Measurements from ENCODE around the gene IL3. TPM values are rescaled to one million over a fixed set of nuclear protein-coding genes. Genes with fewer than 3 reads are reported as not detected.

IL3 gene
- total and polyA plus RNA-seq, 11 donors: not detected

GRCh38 chr5:132017316-132017715 lies 43.1 kb upstream of the IL3 start:
- Histone ChIP-seq H3K9me3 (no peaks in the 10 kb centered on the region), H3K4me1 (peaks cover 0 to 15% (median 3%) of the 10 kb centered on the region in 12 donors), H3K36me3 (no peaks in the 10 kb centered on the region), H3K27ac (no peak overlapping the region), H3K4me3 (no peak overlapping the region), H3K27me3 (peaks cover 0 to 26% (median 10%) of the 10 kb centered on the region in 9 donors)
- 32 to 76% (median 43%) methylated on average over 4 of the region's 4 CpGs for WGBS, 4 donors
- no peak for TF ChIP-seq CTCF (IDR thresholded peaks at IDR 0.05)
- TF ChIP-seq POLR2A (IDR thresholded peaks at IDR 0.05): no peak
- no peak for DNase-seq
- intact Hi-C loops (cut with DNase I): no loop called here
- no peak for ATAC-seq

- ATAC-seq (no peak), DNase-seq (peak in 2 of 5 donors; percentile 8 to 14)
- H3K36me3 ChIP-seq: no peaks in the 10 kb centered on the region
- peaks cover 0 to 10% (median 1%) of the 10 kb centered on the region in 12 donors for H3K4me1 ChIP-seq
- H3K4me3 ChIP-seq: no peak overlapping the region
- intact Hi-C loops (cut with DNase I): no loop called here
- TF ChIP-seq CTCF (IDR thresholded peaks at IDR 0.05): no peak
- H3K27ac ChIP-seq: no peak overlapping the region
- no peaks in the 10 kb centered on the region for H3K9me3 ChIP-seq
- WGBS, 4 donors: 26 to 39% (median 34%) methylated on average over 10 of the region's 10 CpGs
- H3K27me3 ChIP-seq: peaks cover 0 to 24% (median 10%) of the 10 kb centered on the region in 9 donors
Measured at GRCh38 chr5:132017738-132018625, 42.5 kb upstream of the IL3 start.

- Histone ChIP-seq H3K4me3 (no peak overlapping the region), H3K27me3 (peaks cover 0 to 24% (median 10%) of the 10 kb centered on the region in 9 donors), H3K9me3 (no peaks in the 10 kb centered on the region), H3K36me3 (no peaks in the 10 kb centered on the region), H3K4me1 (peaks cover 0 to 10% (median 0%) of the 10 kb centered on the region in 12 donors), H3K27ac (peak overlapping the region in 1 of 12 donors; percentile 29)
- DNase-seq (no peak), ATAC-seq (no peak)
- intact Hi-C loops (cut with DNase I): no loop called here
- TF ChIP-seq CTCF (IDR thresholded peaks at IDR 0.05) (no peak), POLR2A (IDR thresholded peaks at IDR 0.05) (no peak)
Measured at GRCh38 chr5:132019337-132019736, 41.1 kb upstream of the IL3 start.

- H3K27me3 ChIP-seq: peaks cover 0 to 24% (median 10%) of the 10 kb centered on the region in 9 donors
- H3K27ac ChIP-seq: peak overlapping the region in 1 of 12 donors; percentile 29
- no peak for TF ChIP-seq POLR2A (IDR thresholded peaks at IDR 0.05)
- TF ChIP-seq CTCF (IDR thresholded peaks at IDR 0.05): no peak
Measured at GRCh38 chr5:132019857-132020555, 40.4 kb upstream of the IL3 start.

More at GRCh38 chr5:132019857-132020555, 40.4 kb upstream of the IL3 start:
- Histone ChIP-seq H3K4me1 (peaks cover 0 to 10% (median 0%) of the 10 kb centered on the region in 12 donors), H3K36me3 (no peaks in the 10 kb centered on the region), H3K4me3 (no peak overlapping the region), H3K9me3 (no peaks in the 10 kb centered on the region)
- WGBS, 4 donors: 73 to 81% (median 77%) methylated on average over 6 of the region's 6 CpGs
- DNase-seq (no peak), ATAC-seq (no peak)
- intact Hi-C loops (cut with DNase I): no loop called here
